Stimulated activated naive CD4-positive, alpha-beta T cell (primary cell): ENCODE results near the gene CD248.
"Not testable (repeated sequence)": the region's sequence is repeated elsewhere in the genome, so short reads cannot be mapped to it uniquely, and the experiment has no call there.

Experiments
- DNase-seq, 6 experiments: peaks; one replicate each; lab custom pipeline; 2025; lab: John Stamatoyannopoulos, UW

Gene CD248

DNA sequence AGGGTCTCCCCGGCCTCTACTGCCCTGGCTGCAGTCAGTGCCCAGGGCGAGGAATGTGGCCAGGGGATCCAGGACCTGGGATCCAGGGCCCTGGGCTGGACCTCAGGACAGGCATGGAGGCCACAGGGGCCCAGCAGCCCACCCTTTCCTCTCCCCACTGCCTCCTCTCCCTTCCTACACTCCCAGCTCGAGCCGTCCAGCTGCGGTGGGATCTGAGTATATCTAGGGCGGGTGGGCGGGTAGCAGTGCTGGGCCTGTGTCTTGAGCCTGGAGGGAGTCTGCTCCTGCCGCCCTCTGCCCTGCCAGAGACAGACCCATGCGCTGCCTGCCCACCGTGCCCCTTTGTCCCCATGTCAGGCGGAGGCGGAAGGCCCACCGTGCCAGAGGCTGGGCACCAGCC is 40.2 kb downstream of the CD248 start:
- not testable (repeated sequence) for DNase-seq

DNA sequence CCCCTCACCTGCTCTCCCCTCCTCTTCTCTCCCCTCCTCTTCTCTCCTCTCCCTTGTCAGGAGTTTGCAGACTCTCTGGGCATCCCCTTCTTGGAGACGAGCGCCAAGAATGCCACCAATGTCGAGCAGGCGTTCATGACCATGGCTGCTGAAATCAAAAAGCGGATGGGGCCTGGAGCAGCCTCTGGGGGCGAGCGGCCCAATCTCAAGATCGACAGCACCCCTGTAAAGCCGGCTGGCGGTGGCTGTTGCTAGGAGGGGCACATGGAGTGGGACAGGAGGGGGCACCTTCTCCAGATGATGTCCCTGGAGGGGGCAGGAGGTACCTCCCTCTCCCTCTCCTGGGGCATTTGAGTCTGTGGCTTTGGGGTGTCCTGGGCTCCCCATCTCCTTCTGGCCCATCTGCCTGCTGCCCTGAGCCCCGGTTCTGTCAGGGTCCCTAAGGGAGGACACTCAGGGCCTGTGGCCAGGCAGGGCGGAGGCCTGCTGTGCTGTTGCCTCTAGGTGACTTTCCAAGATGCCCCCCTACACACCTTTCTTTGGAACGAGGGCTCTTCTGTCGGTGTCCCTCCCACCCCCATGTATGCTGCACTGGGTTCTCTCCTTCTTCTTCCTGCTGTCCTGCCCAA is 40.7 kb downstream of the CD248 start:
- no peak for DNase-seq

DNA sequence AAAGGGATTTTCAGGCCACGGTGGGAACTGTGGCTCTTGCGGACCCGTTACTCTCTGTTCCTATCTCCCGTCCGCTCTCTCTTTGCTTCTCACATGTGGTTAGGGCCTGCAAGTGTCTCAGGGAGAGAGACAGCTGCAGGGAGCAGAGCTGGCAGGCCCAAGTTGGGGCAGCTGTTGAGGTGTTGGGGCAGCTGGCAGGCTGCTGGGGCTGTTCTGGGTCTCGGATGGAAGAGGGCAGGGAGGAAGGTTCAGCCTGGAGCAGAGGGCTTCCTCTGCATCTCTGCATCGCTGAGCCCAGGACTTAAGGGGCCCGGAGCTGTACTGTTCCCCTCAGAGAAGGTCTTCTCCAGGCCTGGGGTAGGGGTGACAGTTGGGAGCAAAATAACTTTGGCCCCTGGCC is 41.4 kb downstream of the CD248 start:
- DNase-seq = no peak

DNA sequence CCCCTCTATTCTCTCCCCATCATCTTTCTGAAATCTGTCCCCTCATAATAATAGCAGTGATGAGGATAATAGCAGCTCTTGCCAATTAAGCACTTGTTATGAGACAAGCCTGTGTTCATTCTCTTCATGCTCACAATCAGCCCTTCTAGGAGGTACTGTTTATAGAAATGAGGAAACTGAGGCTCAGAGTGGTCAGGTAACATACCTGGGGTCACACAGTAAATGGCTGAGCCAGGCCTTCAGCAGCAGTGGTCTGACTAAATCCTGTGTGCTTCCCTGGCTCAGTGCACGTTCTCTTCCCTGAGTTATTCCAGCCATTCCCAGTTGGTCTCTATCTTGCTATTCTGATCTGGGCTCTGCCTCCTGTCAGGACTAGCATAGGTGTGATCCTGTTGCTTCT is 42.6 kb downstream of the CD248 start:
- DNase-seq = no peak

GRCh38 chr11:66272596-66272995 is 44.2 kb downstream of the CD248 start:
- no peak for DNase-seq

GRCh38 chr11:66271816-66272215 is 45.0 kb downstream of the CD248 start:
- DNase-seq = no peak

- peak in 1 of 6 experiments; percentile 34 for DNase-seq
Measured at GRCh38 chr11:66268952-66269905, 47.6 kb downstream of the CD248 start.

DNA sequence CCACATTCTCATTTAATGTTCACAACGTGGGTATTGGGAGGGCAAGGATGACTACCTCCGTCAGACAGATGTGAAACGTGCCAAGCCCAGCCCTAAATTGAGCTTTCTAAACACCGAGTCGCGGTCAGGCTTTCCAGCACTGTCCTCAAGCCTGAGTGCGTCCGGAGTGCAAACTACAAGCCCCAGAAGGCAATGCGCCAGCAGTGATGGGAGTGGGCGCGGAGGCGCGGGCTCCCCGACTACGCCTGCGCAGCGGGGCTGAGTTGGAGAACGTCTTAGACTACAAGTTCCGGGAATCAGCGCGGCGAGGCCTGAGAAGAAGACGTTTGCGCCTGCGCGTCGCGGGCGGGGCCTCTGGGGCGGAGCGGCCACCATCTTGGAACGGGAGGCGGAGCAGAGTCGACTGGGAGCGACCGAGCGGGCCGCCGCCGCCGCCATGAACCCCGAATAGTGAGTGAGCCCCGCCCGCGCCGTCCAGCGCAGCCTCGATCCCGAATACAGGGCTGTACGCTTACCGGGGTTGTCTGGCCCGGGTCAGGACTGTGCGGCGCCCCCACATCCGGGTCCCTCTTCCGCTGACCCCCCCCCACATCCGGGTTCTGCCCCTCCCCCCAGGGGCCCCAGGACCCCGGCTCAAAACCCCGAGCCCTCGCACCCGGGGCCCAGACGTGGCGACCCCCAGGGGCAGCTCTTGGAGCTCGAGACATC is 48.4 kb downstream of the CD248 start, which contains the start of gene RAB1B:
Gene RAB1B, plus strand, starts transcription at position 396 of the 708 bp plus-strand sequence. Its CDS starts 41 bp downstream, at position 437.
- DNase-seq = peak; percentile 97 to 100 (median 99)

DNA sequence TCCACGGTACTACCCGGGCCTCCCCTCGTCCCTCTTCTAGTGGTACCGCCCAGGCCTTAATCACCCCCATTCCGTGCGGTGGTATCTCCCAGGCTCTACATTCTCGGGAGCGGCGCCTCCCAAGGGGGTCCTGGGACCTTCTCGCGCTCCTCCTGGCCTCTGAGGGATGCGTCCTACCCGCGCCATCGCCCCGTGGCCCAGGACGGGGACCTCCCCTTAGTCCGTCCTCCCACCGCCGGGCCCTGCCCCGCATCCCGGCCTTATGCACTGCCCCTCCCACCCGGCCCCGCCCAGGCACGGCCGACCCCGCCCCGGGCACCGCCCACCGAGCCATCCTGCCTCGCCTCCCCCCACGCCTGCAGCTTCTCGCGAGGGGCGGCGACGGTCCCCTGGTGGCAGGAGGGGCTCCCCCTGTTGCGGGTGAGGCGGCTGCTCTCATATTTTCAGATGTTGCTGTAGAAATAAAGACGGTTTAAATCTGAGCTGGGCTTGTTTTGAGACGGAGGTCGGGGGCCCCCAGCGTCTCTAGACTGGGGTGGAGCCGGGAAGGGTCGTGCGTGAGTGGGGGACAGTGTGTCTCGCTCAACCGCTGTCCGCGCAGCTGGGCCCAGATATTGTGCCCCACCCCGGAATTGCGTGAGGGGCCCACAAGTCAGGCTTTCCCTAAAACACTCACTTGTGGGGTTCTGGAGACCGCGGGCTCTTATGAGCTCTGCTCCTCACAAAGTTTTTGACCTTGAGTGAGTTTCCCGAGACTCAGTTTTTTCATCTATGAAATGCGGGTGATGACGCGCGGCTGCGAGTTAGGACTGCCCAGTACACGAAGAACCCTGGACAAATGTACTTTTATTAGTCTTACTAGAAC is 49.2 kb downstream of the CD248 start:
- DNase-seq = peak; percentile 69 to 87 (median 84)

DNA sequence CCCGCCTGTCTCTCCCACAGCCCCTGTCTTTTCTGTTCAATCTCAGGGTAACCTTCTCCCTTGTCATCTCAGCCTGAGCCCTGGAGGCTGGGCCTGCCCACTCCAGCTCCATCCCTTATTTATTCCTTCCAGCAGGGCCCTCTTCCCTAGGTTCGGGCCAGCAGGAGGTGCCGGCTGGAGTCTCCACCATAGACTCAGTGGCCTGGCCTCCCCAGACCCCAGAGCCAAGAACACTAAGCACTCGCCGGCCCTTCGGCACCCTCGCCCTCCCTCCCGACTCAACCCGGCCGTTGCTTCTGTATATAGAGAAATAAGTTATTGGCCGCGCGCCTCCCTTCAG is 49.8 kb downstream of the CD248 start:
- no peak for DNase-seq

DNA sequence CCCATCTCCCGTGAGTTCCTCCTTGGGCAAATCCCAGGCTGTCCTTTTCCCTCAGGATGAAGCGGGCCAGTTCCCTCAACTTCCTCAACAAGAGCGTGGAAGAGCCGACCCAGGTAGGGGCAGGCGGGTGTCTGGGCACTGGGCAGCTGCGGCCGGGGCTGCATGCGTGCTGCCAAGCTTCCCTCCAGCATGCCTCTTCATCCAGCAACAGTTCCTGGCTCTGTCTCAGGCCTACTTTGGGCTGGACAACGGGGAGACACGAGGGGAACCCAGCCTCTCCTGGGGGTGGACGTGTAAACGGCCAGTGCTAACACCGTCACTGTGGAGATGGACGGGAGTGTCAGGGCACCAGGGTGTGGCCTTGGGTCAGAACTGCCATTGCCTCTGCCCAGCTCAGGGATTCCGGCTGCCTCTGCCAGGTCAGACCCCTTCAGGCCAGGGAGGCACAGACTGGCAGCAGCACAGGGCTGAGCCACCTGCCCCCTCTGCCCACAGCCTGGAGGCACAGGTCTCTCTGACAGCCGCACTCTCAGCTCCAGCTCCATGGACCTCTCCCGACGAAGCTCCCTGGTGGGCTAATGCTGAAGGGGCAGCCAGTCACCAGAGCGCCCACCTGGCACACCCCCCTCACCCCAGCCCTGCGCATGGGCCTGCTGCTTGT is 50.3 kb downstream of the CD248 start:
- DNase-seq = no peak

DNA sequence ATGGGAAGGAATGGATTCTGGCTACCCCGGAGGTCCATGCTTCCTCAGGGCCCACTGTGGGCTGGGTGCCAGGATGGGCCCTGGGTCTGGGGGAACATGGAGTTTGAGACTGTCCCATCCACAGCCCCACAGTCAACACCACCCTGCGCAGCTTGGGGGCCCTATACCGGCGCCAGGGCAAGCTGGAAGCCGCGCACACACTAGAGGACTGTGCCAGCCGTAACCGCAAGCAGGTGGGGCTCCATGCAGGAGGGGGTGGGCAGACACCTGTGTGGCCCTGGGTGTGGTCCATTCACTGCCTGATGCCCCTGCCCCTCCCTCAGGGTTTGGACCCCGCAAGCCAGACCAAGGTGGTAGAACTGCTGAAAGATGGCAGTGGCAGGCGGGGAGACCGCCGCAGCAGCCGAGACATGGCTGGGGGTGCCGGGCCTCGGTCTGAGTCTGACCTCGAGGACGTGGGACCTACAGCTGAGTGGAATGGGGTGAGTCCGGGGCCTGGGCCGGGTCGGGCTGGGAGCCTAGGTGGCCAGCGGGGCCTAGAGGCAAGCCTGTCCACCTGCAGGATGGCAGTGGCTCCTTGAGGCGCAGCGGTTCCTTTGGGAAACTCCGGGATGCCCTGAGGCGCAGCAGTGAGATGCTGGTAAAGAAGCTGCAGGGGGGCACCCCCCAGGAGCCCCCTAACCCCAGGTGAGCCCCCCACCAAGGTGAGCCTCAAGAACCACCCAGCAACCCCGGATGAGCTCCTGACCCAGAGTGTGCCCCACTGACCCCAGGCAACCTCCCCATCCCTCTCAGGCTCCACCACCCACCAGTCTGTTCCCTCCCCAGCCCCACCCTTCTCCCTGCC is 51.1 kb downstream of the CD248 start:
- no peak for DNase-seq

DNA sequence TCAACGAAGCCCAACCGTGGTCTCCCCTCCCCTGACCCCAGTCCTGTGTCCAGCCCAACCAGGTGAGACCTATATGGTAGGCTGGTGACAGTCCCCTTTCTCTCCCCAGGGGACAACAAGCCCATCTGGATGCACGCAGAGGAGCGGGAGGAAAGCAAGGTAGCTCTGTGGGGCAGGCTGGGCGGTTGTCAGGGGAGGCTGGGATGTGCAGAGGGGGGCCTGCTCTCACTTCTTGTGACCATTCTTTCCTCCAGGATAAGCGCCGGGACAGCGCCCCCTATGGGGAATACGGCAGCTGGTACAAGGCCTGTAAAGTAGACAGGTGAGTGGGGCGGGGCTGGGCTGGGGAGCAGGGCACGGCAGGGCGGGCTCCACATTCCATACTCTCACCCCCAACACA is 51.9 kb downstream of the CD248 start:
- peak in 2 of 6 experiments; percentile 8 to 10 for DNase-seq
